HG03354 (cell line): ENCODE measurements around the gene ZNF429.
"Not testable (repeated sequence)": the region's sequence is repeated elsewhere in the genome, so short reads cannot be mapped to it uniquely, and the experiment has no call there.

Experiments used
- ATAC-seq: cut with Tn5 transposase; IDR thresholded peaks from one replicate; pipeline ENCODE4 v1.9.1; 2021; ENCODE audit warnings: mild to moderate bottlenecking; ENCODE audit not compliant: unreplicated experiment, poor library complexity, severe bottlenecking

Gene ZNF429

DNA sequence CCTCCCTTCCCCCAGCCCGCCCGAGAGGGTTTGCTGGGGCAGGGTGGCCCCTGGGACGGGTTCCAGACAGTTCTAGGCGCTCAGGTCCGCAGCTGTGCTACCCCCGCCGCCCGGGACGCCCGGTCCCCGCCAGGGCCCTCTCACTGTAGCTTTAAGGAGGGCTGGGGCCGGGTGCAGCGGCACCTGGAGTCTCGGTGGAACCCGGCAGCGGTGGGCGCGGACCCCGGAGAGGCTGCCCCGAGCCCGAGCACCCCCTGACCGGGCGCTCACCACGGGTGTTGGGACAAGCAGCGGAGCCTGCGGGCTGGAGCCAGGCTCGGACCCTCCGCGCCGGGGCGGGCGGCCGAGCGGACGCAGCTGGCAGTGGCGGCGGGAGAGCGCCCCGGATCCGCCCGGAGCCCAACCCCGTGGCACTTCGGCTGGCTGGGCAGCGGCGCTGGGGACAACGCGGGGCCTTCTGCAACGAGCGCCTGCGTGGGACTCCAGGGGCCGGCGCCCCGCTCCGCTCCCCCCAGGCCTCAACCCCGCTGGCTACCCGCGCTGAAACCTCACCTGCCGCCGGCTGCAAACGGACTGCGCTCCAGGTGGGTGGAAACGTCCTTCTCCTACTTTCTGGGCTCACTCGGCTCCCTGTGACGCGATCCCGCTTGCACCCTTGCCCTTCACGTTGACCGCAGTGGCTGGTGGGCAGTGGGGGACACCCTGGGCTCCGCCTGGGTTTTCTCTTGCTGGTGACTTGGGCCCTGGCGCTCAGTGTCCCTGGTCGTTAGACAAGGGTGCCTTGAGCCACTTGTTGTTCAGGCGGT, 81.1 kb downstream of the ZNF429 start:
- no peak for ATAC-seq

DNA sequence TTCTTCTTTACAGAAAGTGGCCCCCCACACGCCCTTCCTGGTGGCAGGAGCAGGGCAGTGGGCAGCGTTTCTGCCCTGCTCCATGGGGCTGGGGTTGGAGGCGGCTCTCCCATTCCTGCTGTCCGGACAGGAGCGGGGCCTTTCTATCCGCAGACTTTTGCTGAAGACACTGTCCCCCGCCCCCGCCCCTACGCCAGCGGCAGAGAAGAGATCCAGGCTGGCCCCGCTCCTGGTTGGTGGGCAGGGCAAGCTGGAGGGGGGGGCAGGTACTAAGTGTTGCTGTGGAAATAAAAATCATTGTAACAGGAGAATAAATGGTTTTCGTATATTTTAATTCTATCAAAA, 81.7 kb downstream of the ZNF429 start:
- no peak for ATAC-seq

DNA sequence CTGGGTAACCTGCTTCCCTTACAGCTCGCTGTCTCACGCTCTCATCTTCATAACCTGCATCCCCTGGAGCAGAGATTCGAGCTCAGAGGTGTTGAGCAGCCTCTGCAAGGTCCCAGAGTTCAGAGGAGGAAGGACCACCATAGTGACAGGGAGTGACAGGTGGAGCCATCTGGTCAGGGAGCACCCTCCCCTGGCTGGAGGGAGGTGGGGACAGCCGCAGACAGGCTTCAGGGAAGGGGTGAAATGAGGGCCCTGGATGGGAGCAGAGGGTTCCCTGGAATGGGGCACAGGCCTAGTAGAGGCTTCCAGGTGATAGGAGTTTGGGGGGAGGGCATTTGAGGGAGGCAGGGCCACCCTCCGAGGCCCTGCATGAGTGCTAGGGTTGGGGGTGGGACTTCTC, 82.1 kb downstream of the ZNF429 start:
- ATAC-seq = no peak

DNA sequence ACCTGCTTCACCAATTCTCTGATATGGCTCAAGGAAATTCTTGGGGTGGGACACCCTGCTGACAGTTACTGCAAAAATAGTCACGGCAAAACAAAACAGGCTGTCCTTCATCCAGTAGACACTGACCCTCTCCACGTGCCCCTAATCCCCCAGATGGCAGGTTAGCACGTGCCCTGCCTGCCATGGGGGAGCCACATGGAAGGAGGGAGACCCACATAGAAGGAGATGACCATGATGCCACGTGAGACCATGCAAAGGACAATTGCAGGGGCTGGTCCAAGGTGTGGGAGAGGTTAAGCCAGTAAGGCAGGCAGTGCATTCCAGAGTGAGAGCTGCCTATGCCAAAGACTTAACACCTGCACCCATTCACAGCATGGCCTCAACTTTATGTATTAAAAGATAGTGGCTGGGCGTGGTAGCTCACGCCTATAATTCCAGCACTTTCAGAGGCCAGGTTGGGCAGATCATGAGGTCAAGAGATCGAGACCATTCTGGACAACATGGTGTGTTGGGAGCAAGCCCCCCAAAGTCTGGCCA, 82.7 kb downstream of the ZNF429 start:
- no peak for ATAC-seq

DNA sequence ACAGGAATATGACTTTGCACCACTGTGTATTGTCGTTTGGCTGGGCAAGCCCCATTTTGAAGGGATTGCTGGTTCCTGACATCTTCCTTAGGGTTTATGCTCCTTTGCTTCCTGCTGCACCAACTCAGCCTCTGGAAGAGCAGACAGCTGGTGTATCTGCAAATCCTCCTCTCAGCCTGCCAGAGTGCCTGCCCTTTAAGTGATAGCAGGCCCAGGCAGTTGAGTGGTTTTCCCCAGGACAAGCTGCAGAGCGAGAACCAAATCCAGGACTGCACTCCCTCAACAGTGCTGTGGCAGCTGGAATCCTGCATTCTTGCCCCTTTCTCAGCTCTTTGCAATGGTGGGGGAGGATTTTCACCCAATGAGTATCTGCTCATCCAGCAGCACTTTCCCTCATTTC, 85.5 kb downstream of the ZNF429 start:
- no peak for ATAC-seq

DNA sequence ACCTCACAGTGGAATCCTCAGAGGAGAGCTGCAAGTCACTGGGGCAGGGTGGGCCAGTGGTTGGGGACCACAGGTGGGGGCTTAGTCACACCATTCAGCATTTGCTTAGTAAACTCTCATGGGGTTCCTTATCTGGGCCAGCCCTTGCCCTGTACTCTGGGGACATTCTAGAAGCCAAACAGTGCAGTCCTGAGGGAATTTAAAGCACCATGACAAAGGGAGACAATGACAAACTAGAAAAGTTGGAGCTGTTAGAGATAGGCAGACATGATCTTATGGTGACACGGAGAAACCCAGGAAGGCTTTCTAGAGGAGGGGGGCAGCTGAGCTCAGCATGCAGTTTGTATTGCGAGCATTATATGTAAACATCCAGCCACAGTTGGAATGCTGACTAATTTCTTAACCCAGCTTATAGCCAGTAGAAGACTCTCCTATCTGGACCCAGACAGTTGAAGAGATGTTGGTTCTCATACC, 87.6 kb downstream of the ZNF429 start:
- ATAC-seq = no peak

DNA sequence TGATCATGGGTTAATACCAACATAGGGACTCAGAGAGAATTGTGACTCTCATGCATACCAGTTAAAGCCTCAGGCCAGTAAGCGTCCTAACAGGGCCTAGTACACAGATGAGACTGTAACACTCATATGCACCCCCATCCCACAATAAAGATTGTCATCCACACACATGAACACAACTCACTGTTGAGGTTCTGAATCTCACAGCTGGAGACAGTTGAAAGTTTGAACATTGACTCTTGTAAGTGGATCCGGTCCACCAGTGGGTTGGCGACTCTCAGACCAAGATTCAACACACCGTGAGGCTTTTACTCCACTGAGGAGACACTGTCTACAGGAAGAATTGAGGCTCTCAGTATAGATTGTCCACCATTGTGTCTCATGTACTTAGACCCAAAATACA, 88.1 kb downstream of the ZNF429 start:
- no peak for ATAC-seq

DNA sequence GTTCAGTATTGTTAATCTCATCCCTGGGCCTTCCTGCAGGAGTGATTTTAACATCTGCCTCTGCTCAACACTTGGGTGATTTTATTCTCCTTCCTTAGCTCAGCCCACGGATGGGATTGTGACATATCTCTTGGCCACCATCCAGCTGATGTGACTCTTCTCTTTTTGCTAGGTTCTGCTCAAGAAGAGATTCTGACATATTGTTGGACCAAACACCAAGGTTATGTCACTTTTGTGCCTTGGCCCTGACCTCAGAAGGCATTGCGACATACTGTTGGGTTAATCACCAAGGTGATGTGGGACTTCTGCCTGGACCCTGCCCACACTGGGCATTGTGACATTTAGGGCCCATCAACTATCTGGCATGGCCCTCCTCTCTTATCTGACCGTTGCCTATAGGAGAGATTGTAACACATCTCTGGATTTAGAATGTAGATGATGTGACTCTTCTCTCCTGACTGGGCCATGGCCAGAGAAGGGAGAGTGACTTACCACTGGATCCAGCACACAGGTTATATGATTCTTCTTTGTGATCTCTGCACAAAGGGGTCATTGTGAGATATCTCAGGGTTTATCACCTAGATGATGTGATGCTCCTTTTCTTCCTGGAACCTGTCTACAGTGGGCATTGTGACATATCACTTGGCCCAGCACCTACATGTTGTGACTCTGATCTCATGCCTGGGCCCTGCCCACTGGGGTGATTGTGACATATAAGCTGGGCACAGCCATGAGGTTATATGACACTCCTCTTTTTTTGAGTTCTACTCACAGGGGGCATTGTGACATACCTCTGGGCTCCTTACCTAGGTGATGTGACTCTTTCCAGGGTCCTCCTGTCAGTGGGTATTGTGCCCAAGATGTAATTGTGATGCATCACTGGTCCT, 88.8 kb downstream of the ZNF429 start:
- ATAC-seq = no peak

DNA sequence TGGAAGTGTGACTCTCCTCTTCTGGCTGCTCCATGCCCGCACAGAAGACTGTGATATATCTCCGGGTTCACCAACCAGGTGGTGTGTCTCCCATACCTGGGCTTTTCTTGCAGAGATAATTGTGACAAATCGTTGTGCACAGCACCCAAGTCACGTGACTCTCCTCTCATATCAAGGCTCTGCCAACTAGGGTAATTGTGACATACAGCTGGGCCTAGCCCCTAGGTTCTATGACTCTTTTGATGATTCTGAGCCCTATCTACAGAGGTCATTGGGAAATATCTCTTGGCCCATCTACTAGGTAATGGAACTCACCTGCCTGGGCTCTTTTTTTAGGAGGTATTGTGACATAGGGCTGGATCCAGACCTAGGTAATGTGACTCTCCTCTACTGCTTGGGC, 89.8 kb downstream of the ZNF429 start:
- ATAC-seq = no peak

DNA sequence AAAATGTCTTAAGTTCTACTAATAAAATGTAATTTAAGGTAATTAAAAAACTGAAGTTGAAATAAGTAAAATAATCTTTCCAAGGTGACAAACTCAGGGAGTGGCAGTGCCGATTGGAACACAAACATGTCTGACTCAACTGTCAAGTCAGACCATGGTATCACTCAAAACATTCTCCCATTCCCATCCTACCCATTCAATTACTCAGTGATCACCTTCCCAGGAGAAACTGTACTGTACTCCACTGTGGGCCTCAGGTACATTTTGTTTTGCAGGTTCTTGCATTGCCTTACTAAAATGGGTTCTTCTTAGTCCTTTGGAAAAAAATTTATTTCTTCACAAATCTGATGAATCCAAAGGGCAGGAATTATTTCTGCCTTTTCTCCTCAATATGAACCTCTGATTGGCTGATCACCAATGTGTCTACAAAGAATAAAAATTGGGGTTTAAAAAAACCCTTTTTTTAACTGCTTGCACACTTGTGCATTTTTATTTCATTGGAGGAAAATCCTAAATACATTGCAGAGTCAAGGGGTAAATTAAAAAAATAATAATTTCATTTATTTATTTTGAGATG, 96.8 kb downstream of the ZNF429 start:
- no peak for ATAC-seq

DNA sequence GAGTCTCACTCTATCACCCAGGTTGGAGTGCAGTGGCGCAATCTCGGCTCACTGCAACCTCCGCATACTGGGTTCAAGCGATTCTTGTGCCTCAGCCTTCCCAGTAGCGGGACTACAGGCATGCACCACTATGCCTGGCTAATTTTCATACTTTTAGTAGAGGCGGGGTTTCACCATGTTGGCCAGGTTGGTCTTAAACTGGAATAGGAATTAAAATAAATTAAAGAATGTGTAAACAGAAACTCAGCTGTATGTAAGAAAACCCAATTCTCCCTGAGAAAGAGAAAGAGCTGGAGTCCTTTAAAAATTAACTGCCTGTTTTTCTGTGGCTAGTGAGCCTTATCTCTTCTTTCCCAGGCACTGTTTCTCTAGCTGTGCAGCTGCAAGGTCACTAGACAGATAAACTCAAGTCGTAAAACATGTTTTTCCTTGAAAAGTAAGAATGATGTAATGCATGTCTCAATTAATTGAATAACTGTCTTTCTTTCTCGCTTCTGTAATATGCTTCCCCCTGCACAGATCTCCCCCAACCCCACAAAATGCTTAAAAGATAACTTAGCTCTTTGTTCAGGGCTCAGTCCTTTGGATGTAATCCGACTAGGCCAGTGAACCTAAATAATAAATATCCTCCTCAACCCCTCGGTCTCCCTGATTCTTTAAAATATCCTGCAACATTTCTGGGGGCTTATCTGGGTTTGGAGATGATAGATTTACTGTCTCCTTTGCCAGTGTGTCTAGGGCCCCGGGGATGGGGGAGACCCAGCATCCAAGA, 97.4 kb downstream of the ZNF429 start:
- not testable (repeated sequence) for ATAC-seq

DNA sequence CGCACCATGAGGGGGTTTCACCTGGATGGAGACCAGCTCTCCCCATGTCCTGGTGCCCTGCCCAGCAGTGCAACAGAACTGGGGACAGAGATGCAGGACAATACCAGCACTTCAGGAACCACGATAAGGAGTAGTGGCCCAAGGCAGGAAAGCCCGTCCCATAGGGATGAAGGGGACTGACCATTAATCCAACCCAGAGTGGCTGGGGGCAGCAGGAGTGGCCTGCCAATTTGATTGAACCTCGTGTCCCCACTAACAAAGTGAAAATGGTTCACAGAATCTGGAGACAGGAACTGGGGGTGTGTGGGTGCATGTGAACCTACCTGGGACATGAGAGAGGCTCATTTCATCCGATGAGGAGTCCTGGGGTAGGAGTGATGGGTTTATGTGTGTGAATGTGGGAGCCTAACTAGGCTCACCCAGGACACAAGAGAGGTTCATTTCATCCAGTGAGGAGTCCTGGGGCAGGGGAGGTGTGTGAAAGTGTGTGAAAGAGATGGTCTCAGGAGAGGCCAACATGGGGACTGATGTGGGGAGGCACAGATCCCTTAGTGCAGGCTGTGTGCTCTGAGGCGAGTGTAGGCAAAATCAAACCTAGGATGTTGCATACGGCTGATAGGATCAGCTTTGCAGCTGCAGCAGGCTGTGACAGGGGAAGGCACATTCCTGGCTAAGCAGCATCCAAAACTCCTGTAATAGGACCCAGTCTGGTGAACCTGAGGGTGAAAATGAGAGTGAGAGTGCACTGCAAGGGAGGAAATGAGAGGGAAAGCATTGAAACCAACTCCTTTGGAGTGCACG, 98.2 kb downstream of the ZNF429 start:
- ATAC-seq = no peak

DNA sequence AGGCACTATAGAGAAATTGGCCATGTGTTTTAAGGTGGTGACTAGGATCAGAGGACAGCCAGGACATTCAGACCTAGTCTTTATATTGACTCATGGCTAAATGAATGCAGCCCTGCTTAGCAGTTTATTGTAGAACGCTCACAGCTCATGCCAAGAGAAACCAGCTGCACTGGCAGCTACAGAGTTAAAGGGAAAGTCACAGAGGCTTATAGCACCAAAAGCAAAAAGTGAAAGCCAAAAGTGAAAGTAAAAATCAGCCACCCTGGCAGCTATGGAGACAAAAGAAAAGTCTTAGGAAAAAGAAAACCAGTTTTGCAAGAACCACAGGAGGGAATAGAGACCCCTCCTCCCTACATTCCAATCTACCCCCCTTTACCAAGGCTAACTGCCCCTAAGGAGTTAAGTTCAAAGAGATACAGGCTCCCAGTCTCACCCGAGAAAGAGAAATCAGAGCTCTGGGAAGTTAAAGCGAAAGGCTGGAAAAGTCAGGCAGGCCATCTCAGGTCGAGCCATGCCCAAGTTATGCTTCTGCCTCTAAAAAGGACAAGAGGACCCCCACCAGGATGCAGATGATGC, 99.0 kb downstream of the ZNF429 start:
- no peak for ATAC-seq
